ENCODE data around the gene CDH12. TPM values are rescaled to one million over a fixed set of nuclear protein-coding genes. Genes with fewer than 3 reads are reported as not detected.

The CDH12 gene
- total and polyA plus RNA-seq, 2 experiments from 2014 or later = not detected

DNA sequence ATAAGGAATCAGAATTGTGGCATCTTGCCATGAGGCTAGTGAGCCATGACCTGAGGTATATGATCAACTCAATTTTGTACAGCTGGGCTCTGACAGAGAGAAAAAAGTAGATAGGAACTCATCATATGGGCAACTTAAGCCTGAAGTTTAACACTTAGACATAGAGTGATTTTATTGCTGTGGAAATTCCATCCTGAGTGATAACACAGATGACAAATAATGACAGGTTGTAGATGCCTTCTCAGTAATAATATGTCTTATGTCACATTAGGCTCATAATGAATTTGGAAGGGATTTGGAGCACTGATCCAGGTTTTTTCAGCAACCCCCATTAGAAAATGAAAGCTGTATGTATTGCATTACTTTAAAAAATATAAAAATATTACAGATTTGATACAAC, 744.6 kb downstream of the CDH12 start:
- Histone ChIP-seq H4K20me1 (ENCODE audit: insufficient read depth) (no peaks in the 10 kb centered on the region), H3K27me3 (replicated peaks; ENCODE audit: insufficient read depth) (no peaks in the 10 kb centered on the region), H3F3A (ENCODE audit: insufficient read depth) (no peaks in the 10 kb centered on the region), H3K27ac (no peak overlapping the region), H3K9me2 (ENCODE audit: insufficient read depth) (no peaks in the 10 kb centered on the region), H3K9ac (no peak overlapping the region), H3K4me3 (no peak overlapping the region), H3K9me3 (ENCODE audit: low read depth) (no peaks in the 10 kb centered on the region), H3K36me3 (ENCODE audit: low read depth) (no peaks in the 10 kb centered on the region), H3K4me1 (ENCODE audit: insufficient read depth) (no peaks in the 10 kb centered on the region), H2AFZ (no peak overlapping the region), H3K79me2 (ENCODE audit: insufficient read depth) (no peaks in the 10 kb centered on the region), H3K4me2 (ENCODE audit: unreplicated experiment) (no peak overlapping the region)
- TF ChIP-seq EZH2 (IDR thresholded peaks at IDR 0.05; ENCODE audit: insufficient read depth, poor library complexity, severe bottlenecking) (no peak), EZH2phosphoT487 (IDR thresholded peaks at IDR 0.05; ENCODE audit: insufficient read depth, low read depth) (no peak)
- in situ Hi-C loops (cut with MboI) = no loop called here
- no peak for DNase-seq

DNA sequence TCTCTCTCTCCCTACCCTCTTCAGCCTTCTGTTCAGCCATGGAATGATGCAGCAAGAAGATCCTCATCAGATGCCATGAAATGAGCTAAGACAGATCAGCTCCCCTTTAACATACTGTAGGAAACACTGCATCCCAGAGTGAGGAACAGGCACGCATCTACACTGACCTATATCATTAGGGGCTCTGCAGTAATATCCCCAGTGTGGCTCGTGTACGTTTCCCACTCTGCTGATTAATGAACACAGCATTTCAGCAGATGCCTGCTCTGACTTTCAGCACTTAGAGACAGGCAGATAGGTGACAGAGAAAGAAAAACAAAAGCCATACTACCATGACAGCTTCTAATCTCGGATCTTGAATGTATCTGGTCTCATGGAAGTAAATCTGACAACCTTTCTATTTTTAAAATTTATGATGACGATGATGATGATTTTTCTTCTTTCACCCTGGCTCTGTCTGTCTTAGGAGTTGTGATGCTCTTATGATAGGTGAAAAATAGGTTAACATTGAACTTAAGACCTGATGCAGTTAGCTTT, 750.3 kb downstream of the CDH12 start:
- Histone ChIP-seq H3K27ac (no peak overlapping the region), H3K9me2 (ENCODE audit: insufficient read depth) (no peaks in the 10 kb centered on the region), H3K79me2 (ENCODE audit: insufficient read depth) (no peaks in the 10 kb centered on the region), H3K36me3 (ENCODE audit: low read depth) (no peaks in the 10 kb centered on the region), H4K20me1 (ENCODE audit: insufficient read depth) (no peaks in the 10 kb centered on the region), H3F3A (ENCODE audit: insufficient read depth) (no peaks in the 10 kb centered on the region), H3K4me1 (ENCODE audit: insufficient read depth) (no peaks in the 10 kb centered on the region), H2AFZ (no peak overlapping the region), H3K27me3 (replicated peaks; ENCODE audit: insufficient read depth) (no peaks in the 10 kb centered on the region), H3K4me3 (no peak overlapping the region), H3K9me3 (ENCODE audit: low read depth) (no peaks in the 10 kb centered on the region), H3K9ac (no peak overlapping the region), H3K4me2 (ENCODE audit: unreplicated experiment) (no peak overlapping the region)
- no peak for TF ChIP-seq EZH2phosphoT487 (IDR thresholded peaks at IDR 0.05; ENCODE audit: insufficient read depth, low read depth)
- TF ChIP-seq EZH2 (IDR thresholded peaks at IDR 0.05; ENCODE audit: insufficient read depth, poor library complexity, severe bottlenecking) = no peak
- DNase-seq = no peak
- 22 to 29% methylated on average over 5 of the region's 5 CpGs for WGBS, 2 experiments (ENCODE audit: low coverage in 1 of 2, low lambda C conversion rate in 2 of 2, missing lambda C conversion rate in 2 of 2)
- in situ Hi-C loops (cut with MboI) = no loop called here

DNA sequence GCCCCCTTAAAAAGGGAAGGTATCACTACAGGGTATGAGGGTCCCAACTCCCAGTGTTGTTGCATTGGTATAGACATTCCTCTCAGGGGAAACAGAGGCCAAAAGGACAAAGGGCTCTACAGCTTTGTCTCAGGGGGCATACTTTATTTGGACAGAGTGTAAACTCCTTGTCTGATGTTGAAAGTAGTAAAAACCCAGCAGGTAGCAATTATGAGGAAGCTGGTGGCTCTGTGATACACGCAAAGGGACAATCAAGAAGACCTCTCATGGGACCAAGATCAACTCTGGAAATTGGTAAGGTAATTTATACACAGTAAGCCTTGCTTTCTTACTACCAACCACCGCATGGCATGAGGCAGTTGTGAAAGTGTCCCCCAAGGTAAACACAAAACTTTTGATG, 764.6 kb downstream of the CDH12 start:
- WGBS, 2 experiments (ENCODE audit: low coverage in 1 of 2, low lambda C conversion rate in 2 of 2, missing lambda C conversion rate in 2 of 2) = 25 to 28% methylated on average over 2 of the region's 2 CpGs
- H3K4me1 ChIP-seq (ENCODE audit: insufficient read depth) = no peaks in the 10 kb centered on the region
- no peaks in the 10 kb centered on the region for H3K36me3 ChIP-seq (ENCODE audit: low read depth)
- H3F3A ChIP-seq (ENCODE audit: insufficient read depth) = no peaks in the 10 kb centered on the region
- H3K79me2 ChIP-seq (ENCODE audit: insufficient read depth) = no peaks in the 10 kb centered on the region
- no peaks in the 10 kb centered on the region for H3K9me2 ChIP-seq (ENCODE audit: insufficient read depth)
- in situ Hi-C loops (cut with MboI) = no loop called here
- DNase-seq = no peak
- no peak overlapping the region for H3K4me2 ChIP-seq (ENCODE audit: unreplicated experiment)
- H4K20me1 ChIP-seq (ENCODE audit: insufficient read depth) = no peaks in the 10 kb centered on the region
- no peak overlapping the region for H3K27ac ChIP-seq
- no peak overlapping the region for H3K4me3 ChIP-seq
- TF ChIP-seq EZH2 (IDR thresholded peaks at IDR 0.05; ENCODE audit: insufficient read depth, poor library complexity, severe bottlenecking) (no peak), EZH2phosphoT487 (IDR thresholded peaks at IDR 0.05; ENCODE audit: insufficient read depth, low read depth) (no peak)
- H3K9me3 ChIP-seq (ENCODE audit: low read depth) = no peaks in the 10 kb centered on the region
- H3K27me3 ChIP-seq (replicated peaks; ENCODE audit: insufficient read depth) = no peaks in the 10 kb centered on the region
- no peak overlapping the region for H3K9ac ChIP-seq
- no peak overlapping the region for H2AFZ ChIP-seq

DNA sequence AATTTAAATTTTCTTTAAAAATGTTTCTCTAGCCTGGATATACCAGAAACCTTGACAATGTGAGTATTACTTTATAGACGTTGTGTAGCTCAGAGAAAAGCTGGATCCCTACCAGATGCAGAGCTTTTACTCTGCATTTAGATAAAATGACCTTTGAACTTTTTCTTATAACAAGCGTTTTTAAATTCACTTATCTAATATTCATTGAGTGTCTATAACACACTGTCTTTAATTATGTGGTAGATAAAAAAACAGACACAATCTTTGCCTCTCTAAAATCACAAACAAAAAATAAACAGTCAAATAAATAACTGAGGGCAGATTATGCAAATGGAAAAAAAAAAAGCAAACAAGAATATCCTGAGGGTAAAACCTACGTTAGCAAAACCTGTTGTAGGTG, 773.6 kb downstream of the CDH12 start:
- Histone ChIP-seq H3K9ac (no peak overlapping the region), H3K4me3 (no peak overlapping the region), H4K20me1 (ENCODE audit: insufficient read depth) (no peaks in the 10 kb centered on the region), H3F3A (ENCODE audit: insufficient read depth) (no peaks in the 10 kb centered on the region), H3K4me1 (ENCODE audit: insufficient read depth) (no peaks in the 10 kb centered on the region), H3K9me2 (ENCODE audit: insufficient read depth) (no peaks in the 10 kb centered on the region), H3K9me3 (ENCODE audit: low read depth) (no peaks in the 10 kb centered on the region), H3K27me3 (replicated peaks; ENCODE audit: insufficient read depth) (no peaks in the 10 kb centered on the region), H3K4me2 (ENCODE audit: unreplicated experiment) (no peak overlapping the region), H3K79me2 (ENCODE audit: insufficient read depth) (no peaks in the 10 kb centered on the region), H2AFZ (no peak overlapping the region), H3K36me3 (ENCODE audit: low read depth) (no peaks in the 10 kb centered on the region), H3K27ac (no peak overlapping the region)
- 2 to 6% methylated on average over 3 of the region's 3 CpGs for WGBS, 2 experiments (ENCODE audit: low coverage in 1 of 2, low lambda C conversion rate in 2 of 2, missing lambda C conversion rate in 2 of 2)
- no peak for TF ChIP-seq EZH2 (IDR thresholded peaks at IDR 0.05; ENCODE audit: insufficient read depth, poor library complexity, severe bottlenecking)
- no peak for DNase-seq
- in situ Hi-C loops (cut with MboI) = no loop called here

DNA sequence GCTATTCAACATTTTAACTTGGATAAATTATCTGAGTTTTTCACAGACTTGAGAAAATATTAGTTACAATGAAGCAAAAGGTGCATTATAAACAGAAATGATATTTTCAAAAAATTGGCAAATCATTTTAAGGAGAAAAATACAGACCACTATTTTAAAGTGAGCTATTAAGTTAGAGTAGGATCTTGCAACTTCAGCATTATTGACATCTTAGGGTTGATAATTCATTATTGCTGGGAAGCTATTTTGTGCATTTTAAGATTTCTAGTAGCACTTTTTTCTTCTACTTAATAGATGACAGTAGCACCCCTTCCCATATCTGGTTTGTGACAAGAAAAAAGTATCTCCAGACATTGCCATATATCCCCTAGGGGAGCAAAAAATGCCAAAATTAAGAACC, 774.1 kb downstream of the CDH12 start:
- in situ Hi-C loops (cut with MboI) = no loop called here
- H3K9ac ChIP-seq = no peak overlapping the region

More for the DNA sequence above, 774.1 kb downstream of the CDH12 start:
- Histone ChIP-seq H3F3A (ENCODE audit: insufficient read depth) (no peaks in the 10 kb centered on the region), H2AFZ (no peak overlapping the region), H3K27ac (no peak overlapping the region), H3K4me1 (ENCODE audit: insufficient read depth) (no peaks in the 10 kb centered on the region), H3K9me3 (ENCODE audit: low read depth) (no peaks in the 10 kb centered on the region), H3K36me3 (ENCODE audit: low read depth) (no peaks in the 10 kb centered on the region), H3K4me2 (ENCODE audit: unreplicated experiment) (no peak overlapping the region), H3K9me2 (ENCODE audit: insufficient read depth) (no peaks in the 10 kb centered on the region), H4K20me1 (ENCODE audit: insufficient read depth) (no peaks in the 10 kb centered on the region), H3K79me2 (ENCODE audit: insufficient read depth) (no peaks in the 10 kb centered on the region), H3K27me3 (replicated peaks; ENCODE audit: insufficient read depth) (no peaks in the 10 kb centered on the region), H3K4me3 (no peak overlapping the region)
- no peak for DNase-seq
- TF ChIP-seq EZH2phosphoT487 (IDR thresholded peaks at IDR 0.05; ENCODE audit: insufficient read depth, low read depth) = no peak
- TF ChIP-seq EZH2 (IDR thresholded peaks at IDR 0.05; ENCODE audit: insufficient read depth, poor library complexity, severe bottlenecking) = no peak
